ENCODE measurements around the gene RBP5.

DNA sequence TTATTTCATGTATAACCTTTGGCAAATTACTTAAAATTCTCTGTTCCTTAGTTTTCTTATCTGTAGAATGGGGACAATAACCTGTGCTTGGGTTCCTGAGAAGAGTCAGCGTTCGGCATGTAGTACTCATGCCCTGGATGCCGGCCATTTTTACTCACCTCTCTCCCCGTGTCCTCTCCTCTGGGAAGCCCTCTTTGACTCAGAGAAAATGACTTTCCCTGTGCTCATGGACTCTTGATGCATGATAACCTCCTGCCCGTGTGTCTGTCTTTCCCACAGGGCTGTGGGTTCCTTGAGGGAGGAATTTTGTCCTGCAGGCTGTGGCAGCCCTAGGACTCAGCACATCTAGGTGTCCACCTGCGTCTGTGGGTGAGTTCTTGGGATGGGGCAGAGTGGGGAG is 13.8 kb downstream of the RBP5 start:
- TF ChIP-seq, protein P1, sequence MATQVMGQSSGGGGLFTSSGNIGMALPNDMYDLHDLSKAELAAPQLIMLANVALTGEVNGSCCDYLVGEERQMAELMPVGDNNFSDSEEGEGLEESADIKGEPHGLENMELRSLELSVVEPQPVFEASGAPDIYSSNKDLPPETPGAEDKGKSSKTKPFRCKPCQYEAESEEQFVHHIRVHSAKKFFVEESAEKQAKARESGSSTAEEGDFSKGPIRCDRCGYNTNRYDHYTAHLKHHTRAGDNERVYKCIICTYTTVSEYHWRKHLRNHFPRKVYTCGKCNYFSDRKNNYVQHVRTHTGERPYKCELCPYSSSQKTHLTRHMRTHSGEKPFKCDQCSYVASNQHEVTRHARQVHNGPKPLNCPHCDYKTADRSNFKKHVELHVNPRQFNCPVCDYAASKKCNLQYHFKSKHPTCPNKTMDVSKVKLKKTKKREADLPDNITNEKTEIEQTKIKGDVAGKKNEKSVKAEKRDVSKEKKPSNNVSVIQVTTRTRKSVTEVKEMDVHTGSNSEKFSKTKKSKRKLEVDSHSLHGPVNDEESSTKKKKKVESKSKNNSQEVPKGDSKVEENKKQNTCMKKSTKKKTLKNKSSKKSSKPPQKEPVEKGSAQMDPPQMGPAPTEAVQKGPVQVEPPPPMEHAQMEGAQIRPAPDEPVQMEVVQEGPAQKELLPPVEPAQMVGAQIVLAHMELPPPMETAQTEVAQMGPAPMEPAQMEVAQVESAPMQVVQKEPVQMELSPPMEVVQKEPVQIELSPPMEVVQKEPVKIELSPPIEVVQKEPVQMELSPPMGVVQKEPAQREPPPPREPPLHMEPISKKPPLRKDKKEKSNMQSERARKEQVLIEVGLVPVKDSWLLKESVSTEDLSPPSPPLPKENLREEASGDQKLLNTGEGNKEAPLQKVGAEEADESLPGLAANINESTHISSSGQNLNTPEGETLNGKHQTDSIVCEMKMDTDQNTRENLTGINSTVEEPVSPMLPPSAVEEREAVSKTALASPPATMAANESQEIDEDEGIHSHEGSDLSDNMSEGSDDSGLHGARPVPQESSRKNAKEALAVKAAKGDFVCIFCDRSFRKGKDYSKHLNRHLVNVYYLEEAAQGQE (tag by site-specific recombination; IDR thresholded peaks at IDR 0.05), result no peak
- TF ChIP-seq MYNN (tag by site-specific recombination; IDR thresholded peaks at IDR 0.05; ENCODE audit: borderline replicate concordance) (no peak), ZNF670 (tag by site-specific recombination; IDR thresholded peaks at IDR 0.05; ENCODE audit: low read depth) (no peak), ZNF274 (IDR thresholded peaks at IDR 0.05; ENCODE audit: low read length) (no peak), ZNF274 (tag by site-specific recombination; IDR thresholded peaks at IDR 0.05; ENCODE audit: borderline replicate concordance) (no peak), ZNF426 (tag by site-specific recombination; IDR thresholded peaks at IDR 0.05) (no peak)
